B cell (primary cell): ENCODE data around the gene RAP1GAP2. TPM values are rescaled to one million over a fixed set of nuclear protein-coding genes. Genes with fewer than 3 reads are reported as not detected.

Experiments used
- ATAC-seq: fragments of 200-7000 bp; cut with Tn5 transposase; one replicate; pipeline ENCODE4 v1.10.0; 2021; ENCODE audit warnings: low read depth, mild to moderate bottlenecking, moderate number of reproducible peaks, moderate library complexity
- CTCF ChIA-PET: fragments of 350-600 bp; sonication (Branson Sonifier 250); formaldehyde crosslinking; loops from one replicate; lab custom pipeline; 2021; ENCODE audit warnings: antibody characterized with exemption, inconsistent platforms; lab: Charles Lee
- POLR2A ChIA-PET: fragments of 350-600 bp; sonication (Branson Sonifier 250); formaldehyde crosslinking; loops from one replicate; lab custom pipeline; 2021; ENCODE audit warnings: antibody characterized with exemption; lab: Charles Lee
- DNase-seq: peaks from one replicate; pipeline ENCODE4 v3.0.0; 2013
- H2AFZ ChIP-seq: 2 replicates; pipeline ENCODE4 v1.6.1; 2012; ENCODE audit warnings: mild to moderate bottlenecking, low read depth, low read length; ENCODE audit not compliant: insufficient read depth, poor library complexity, severe bottlenecking
- H3K27ac ChIP-seq, 2 donors: 1 replicate in 1 of 2; 2 replicates in 1 of 2; pipeline ENCODE4 v1.5.1; 2012 to 2013; ENCODE audit warnings: low read length in 2 of 2, mild to moderate bottlenecking in 2 of 2, moderate library complexity in 1 of 2
- H3K27me3 ChIP-seq, 4 experiments: fragments of 200-600 bp in 1 of 4; sonication (generic) in 1 of 4; replicated peaks in 1 of 4; 1 replicate in 2 of 4; 2 replicates in 2 of 4; pipeline versions ENCODE4 v1.6.1 to v1.7.0; 2013 to 2016; ENCODE audit warnings: low read length in 3 of 4, mild to moderate bottlenecking in 2 of 4, mixed read lengths in 1 of 4, moderate library complexity in 1 of 4; ENCODE audit not compliant: insufficient read depth in 4 of 4, control insufficient read depth in 3 of 4; ENCODE audit errors: control extremely low read depth in 1 of 4
- H3K36me3 ChIP-seq, 2 experiments: replicated peaks in 1 of 2; 1 replicate in 1 of 2; 2 replicates in 1 of 2; pipeline versions ENCODE4 v1.6.1 to v1.7.1; 2013; ENCODE audit warnings: low read length in 1 of 2; ENCODE audit not compliant: insufficient read depth in 2 of 2, control insufficient read depth in 1 of 2; ENCODE audit errors: control extremely low read depth in 1 of 2, extremely low read depth in 1 of 2
- H3K4me1 ChIP-seq, 2 donors: fragments of 200-600 bp in 1 of 2; sonication (generic) in 1 of 2; 1 replicate in 1 of 2; 2 replicates in 1 of 2; pipeline versions ENCODE4 v1.5.1 to v1.6.1; 2013 to 2017; ENCODE audit warnings: low read length in 2 of 2; ENCODE audit not compliant: control insufficient read depth in 2 of 2, insufficient read depth in 2 of 2
- H3K4me2 ChIP-seq: replicated peaks from 2 replicates; pipeline ENCODE3; 2012; ENCODE audit warnings: mild to moderate bottlenecking, low read depth, low read length; ENCODE audit not compliant: poor library complexity, severe bottlenecking
- H3K4me3 ChIP-seq, 5 experiments: fragments of 200-600 bp in 1 of 5; sonication (generic) in 1 of 5; 1 replicate in 3 of 5; 2 replicates in 2 of 5; pipeline versions ENCODE4 v1.5.1 to v1.7.0; 2011 to 2016; ENCODE audit warnings: low read length in 4 of 5, mild to moderate bottlenecking in 4 of 5, low read depth in 2 of 5, control low read depth in 1 of 5, moderate library complexity in 1 of 5; ENCODE audit not compliant: insufficient read depth in 1 of 5; ENCODE audit errors: control extremely low read depth in 1 of 5, extremely low read depth in 1 of 5
- H3K79me2 ChIP-seq: fragments of 200-600 bp; sonication (generic); one replicate; pipeline ENCODE4 v1.6.0; 2016; ENCODE audit warnings: low read length; ENCODE audit not compliant: control insufficient read depth, insufficient read depth
- H3K9ac ChIP-seq: fragments of 200-600 bp; sonication (generic); 2 replicates; pipeline ENCODE4 v1.6.1; 2017; ENCODE audit warnings: mild to moderate bottlenecking, low read length, moderate library complexity
- H3K9me3 ChIP-seq, 3 donors: one replicate each; pipeline versions ENCODE4 v1.6.1 to v1.7.1; 2013; ENCODE audit warnings: low read length in 2 of 3; ENCODE audit not compliant: control insufficient read depth in 2 of 3, insufficient read depth in 1 of 3; ENCODE audit errors: control extremely low read depth in 1 of 3
- H4K20me1 ChIP-seq: 2 replicates; pipeline ENCODE4 v1.6.0; 2012; ENCODE audit warnings: mild to moderate bottlenecking, low read length; ENCODE audit not compliant: insufficient read depth, control insufficient read depth, poor library complexity, severe bottlenecking
- H3K27ac Mint-ChIP-seq: one replicate; pipeline ENCODE4 v1.8.0; 2021; ENCODE audit warnings: mixed read lengths
- H3K27me3 Mint-ChIP-seq: one replicate; pipeline ENCODE4 v1.8.0; 2021; ENCODE audit warnings: mixed read lengths
- H3K4me1 Mint-ChIP-seq: one replicate; pipeline ENCODE4 v1.8.0; 2021; ENCODE audit warnings: mixed read lengths
- H3K4me3 Mint-ChIP-seq: one replicate; pipeline ENCODE4 v1.8.0; 2021; ENCODE audit warnings: mixed read lengths
- H3K9me3 Mint-ChIP-seq: one replicate; pipeline ENCODE4 v1.8.0; 2022; ENCODE audit warnings: mixed read lengths; ENCODE audit not compliant: insufficient read depth
- EZH2 ChIP-seq: IDR thresholded peaks from 2 replicates; pipeline ENCODE4 v1.6.1; 2012; ENCODE audit warnings: borderline replicate concordance, low read depth, mild to moderate bottlenecking, moderate library complexity, low read length; ENCODE audit not compliant: insufficient read depth, poor library complexity, severe bottlenecking
- WGBS: methylation state at CpG from one replicate; pipeline ENCODE4 v1.1.5; 2013; ENCODE audit warnings: missing lambda C conversion rate; ENCODE audit not compliant: insufficient coverage; 5-methylcytosine and 5-hydroxymethylcytosine counted together
- intact Hi-C: fragments of 100-400 bp; cut with micrococcal nuclease; formaldehyde crosslinking; loops from one replicate; pipeline ENCODE4 v1.10.0; 2022
- polyA plus RNA-seq: library from polyadenylated mRNA; depleted of rRNA; stranded (reverse); fragments of >200 nt; gene quantifications from 2 replicates; pipeline ENCODE4 v1.2.3, GENCODE V29; 2012
- total RNA-seq, 2 donors: library from RNA; stranded (reverse); fragments of 120-200 nt in 1 of 2; gene quantifications; 1 replicate in 1 of 2; 2 replicates in 1 of 2; pipeline versions ENCODE4 v1.2.3 to v1.2.4, GENCODE V29; 2013 to 2022
- TF ChIP-seq, protein P1 (sequence below): fragments of 200-600 bp; IDR thresholded peaks from one replicate; pipeline ENCODE4 v1.8.0; 2022; ENCODE audit warnings: antibody characterized with exemption, mild to moderate bottlenecking

RAP1GAP2 gene
- total and polyA plus RNA-seq, 2 donors (not counting 1 experiment from before 2014, with no cell fraction given), result 14.9 to 16.4 TPM

DNA sequence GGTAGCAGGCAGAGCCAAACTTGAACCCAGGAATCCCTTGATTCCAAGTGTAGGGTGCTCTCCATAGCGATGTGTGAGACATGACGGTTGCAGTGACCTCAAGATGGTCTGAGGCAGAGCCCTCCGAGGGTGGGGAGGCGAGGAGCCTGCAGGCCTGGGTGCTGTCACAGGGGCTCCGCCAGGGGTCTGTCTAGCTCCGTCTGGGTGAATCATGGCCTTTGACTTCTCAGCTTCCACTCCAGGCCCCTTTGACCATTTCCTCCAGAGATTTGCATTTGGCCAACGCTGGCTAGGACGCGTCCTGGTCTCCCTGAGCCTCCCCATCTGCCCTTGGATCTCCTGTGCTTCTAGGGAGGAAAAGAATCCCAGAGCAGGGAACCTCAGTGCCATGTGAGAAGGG, 104.6 kb downstream of the RAP1GAP2 start:
- H3K9me3 ChIP-seq, result peaks cover 0 to 6% (median 0%) of the 10 kb centered on the region in 3 donors
- H3K27me3 Mint-ChIP-seq, result no peaks in the 10 kb centered on the region
- peaks cover 22% of the 10 kb centered on the region for H4K20me1 ChIP-seq
- no peaks in the 10 kb centered on the region for H3K27me3 ChIP-seq
- no peaks in the 10 kb centered on the region for H3K36me3 ChIP-seq
- no peak for DNase-seq
- H3K4me1 ChIP-seq, result no peaks in the 10 kb centered on the region
- H3K9ac ChIP-seq, result no peak overlapping the region
- H3K4me2 ChIP-seq, result no peak overlapping the region
- no peak overlapping the region for H3K27ac ChIP-seq
- H3K4me3 ChIP-seq, result no peak overlapping the region
- H3K4me3 Mint-ChIP-seq, result no peak overlapping the region
- no peak overlapping the region for H2AFZ ChIP-seq
- TF ChIP-seq, protein P1, sequence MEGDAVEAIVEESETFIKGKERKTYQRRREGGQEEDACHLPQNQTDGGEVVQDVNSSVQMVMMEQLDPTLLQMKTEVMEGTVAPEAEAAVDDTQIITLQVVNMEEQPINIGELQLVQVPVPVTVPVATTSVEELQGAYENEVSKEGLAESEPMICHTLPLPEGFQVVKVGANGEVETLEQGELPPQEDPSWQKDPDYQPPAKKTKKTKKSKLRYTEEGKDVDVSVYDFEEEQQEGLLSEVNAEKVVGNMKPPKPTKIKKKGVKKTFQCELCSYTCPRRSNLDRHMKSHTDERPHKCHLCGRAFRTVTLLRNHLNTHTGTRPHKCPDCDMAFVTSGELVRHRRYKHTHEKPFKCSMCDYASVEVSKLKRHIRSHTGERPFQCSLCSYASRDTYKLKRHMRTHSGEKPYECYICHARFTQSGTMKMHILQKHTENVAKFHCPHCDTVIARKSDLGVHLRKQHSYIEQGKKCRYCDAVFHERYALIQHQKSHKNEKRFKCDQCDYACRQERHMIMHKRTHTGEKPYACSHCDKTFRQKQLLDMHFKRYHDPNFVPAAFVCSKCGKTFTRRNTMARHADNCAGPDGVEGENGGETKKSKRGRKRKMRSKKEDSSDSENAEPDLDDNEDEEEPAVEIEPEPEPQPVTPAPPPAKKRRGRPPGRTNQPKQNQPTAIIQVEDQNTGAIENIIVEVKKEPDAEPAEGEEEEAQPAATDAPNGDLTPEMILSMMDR, result no peak
- no peak for TF ChIP-seq EZH2
- H3K27ac Mint-ChIP-seq, result no peak overlapping the region
- POLR2A ChIA-PET, result no interaction called here
- CTCF ChIA-PET, result no interaction called here
- H3K79me2 ChIP-seq, result peaks cover 7% of the 10 kb centered on the region
- H3K9me3 Mint-ChIP-seq, result no peaks in the 10 kb centered on the region
- no peak for ATAC-seq
- WGBS, result 98% methylated on average over 8 of the region's 9 CpGs
- no peaks in the 10 kb centered on the region for H3K4me1 Mint-ChIP-seq
- intact Hi-C loops, result no loop called here

DNA sequence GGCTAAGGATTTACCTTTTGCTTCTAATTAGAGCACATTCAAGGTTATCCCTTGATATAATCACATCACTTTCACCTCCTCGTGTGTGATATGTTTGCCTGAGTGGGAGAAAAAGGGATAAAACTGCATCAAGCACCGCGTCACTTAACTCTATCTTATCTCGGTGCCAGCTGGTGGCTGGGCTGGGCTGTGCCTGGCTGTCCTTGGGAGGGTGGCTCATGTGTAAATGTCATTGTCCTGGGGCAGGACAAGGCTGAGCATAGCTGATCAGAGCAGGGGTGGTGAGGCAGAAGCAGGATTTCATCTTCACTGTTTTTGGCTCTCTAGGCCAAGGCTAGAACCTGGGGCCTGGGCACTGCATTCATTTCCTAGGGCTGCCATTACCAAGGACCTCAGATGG, 105.3 kb downstream of the RAP1GAP2 start:
- H3K27me3 ChIP-seq, result no peaks in the 10 kb centered on the region
- ChIA-PET POLR2A (no interaction called here), CTCF (no interaction called here)
- H3K4me1 Mint-ChIP-seq, result no peaks in the 10 kb centered on the region
- DNase-seq (no peak), ATAC-seq (no peak)
- H3K36me3 ChIP-seq, result peaks cover 0 to under 1% of the 10 kb centered on the region in 2 experiments
- H3K9me3 Mint-ChIP-seq, result no peaks in the 10 kb centered on the region
- no peak overlapping the region for H3K9ac ChIP-seq
- peaks cover 0 to 10% (median 0%) of the 10 kb centered on the region in 3 donors for H3K9me3 ChIP-seq
- no peaks in the 10 kb centered on the region for H3K4me1 ChIP-seq
- H3K4me3 ChIP-seq, result no peak overlapping the region
- H3K4me2 ChIP-seq, result no peak overlapping the region
- peaks cover 22% of the 10 kb centered on the region for H4K20me1 ChIP-seq
- H3K27me3 Mint-ChIP-seq, result no peaks in the 10 kb centered on the region
- peaks cover 5% of the 10 kb centered on the region for H3K79me2 ChIP-seq
- H3K27ac ChIP-seq, result no peak overlapping the region
- H2AFZ ChIP-seq, result no peak overlapping the region
- intact Hi-C loops, result no loop called here
- WGBS, result 100% methylated on average over 3 of the region's 4 CpGs
- no peak for TF ChIP-seq EZH2
- TF ChIP-seq, protein P1, result no peak
- no peak overlapping the region for H3K4me3 Mint-ChIP-seq
- no peak overlapping the region for H3K27ac Mint-ChIP-seq
